HEK293 (cell line): Measurements from ENCODE around the gene TXNDC8.

Experiments
- CTCF ChIA-PET: fragments of 350-600 bp; formaldehyde crosslinking; extraction: SDS; loops from one replicate; lab custom pipeline; 2021; ENCODE audit warnings: antibody characterized with exemption; lab: Yijun Ruan, JAX
- POLR2A ChIA-PET: fragments of 300-600 bp; formaldehyde crosslinking; extraction: SDS; loops from one replicate; lab custom pipeline; 2020; ENCODE audit warnings: antibody characterized with exemption, inconsistent platforms; lab: Yijun Ruan, JAX
- H3K27ac ChIP-seq: fragments of 200-500 bp; sonication (Bioruptor generic); 2 replicates; pipeline ENCODE4 v1.5.1; 2014; ENCODE audit warnings: low read depth, low read length, control low read depth, inconsistent platforms; ENCODE audit errors: extremely low read depth
- H3K36me3 ChIP-seq, 2 experiments: fragments of 200-500 bp in 1 of 2; sonication (Bioruptor generic) in 1 of 2; 1 replicate in 1 of 2; 2 replicates in 1 of 2; pipeline ENCODE4 v1.5.1; 2014 to 2017; ENCODE audit warnings: inconsistent platforms in 2 of 2, low read length in 2 of 2; ENCODE audit not compliant: control insufficient read depth in 2 of 2, insufficient read depth in 1 of 2
- H3K4me1 ChIP-seq: fragments of 200-500 bp; sonication (Bioruptor generic); 2 replicates; pipeline ENCODE4 v1.5.1; 2014; ENCODE audit warnings: mild to moderate bottlenecking, low read length, inconsistent platforms; ENCODE audit not compliant: control insufficient read depth, insufficient read depth
- H3K4me3 ChIP-seq: 2 replicates; pipeline ENCODE4 v1.5.1; 2011; ENCODE audit warnings: low read depth, mild to moderate bottlenecking, control low read depth, low read length, moderate library complexity
- H3K9me3 ChIP-seq: fragments of 200-500 bp; sonication (Bioruptor generic); 2 replicates; pipeline ENCODE4 v1.5.1; 2014; ENCODE audit warnings: low read depth, low read length, inconsistent platforms; ENCODE audit not compliant: control insufficient read depth, insufficient read depth
- GLIS2 ChIP-seq: fragments of 450-650 bp; formaldehyde crosslinking; IDR thresholded peaks from 2 replicates; pipeline ENCODE4 v1.5.1; 2016; ENCODE audit warnings: missing biosample characterization, missing genetic modification characterization
- SALL2 ChIP-seq: fragments of 450-650 bp; formaldehyde crosslinking; IDR thresholded peaks from 2 replicates; pipeline ENCODE4 v1.5.0; 2017; ENCODE audit warnings: missing biosample characterization, mild to moderate bottlenecking, missing genetic modification characterization, borderline replicate concordance
- ZNF169 ChIP-seq: fragments of 450-650 bp; formaldehyde crosslinking; IDR thresholded peaks from 2 replicates; pipeline ENCODE4 v1.5.1; 2016; ENCODE audit warnings: missing biosample characterization, missing genetic modification characterization
- ZNF274 ChIP-seq, 2 experiments: fragments of 200-500 bp in 1 of 2; fragments of 450-650 bp in 1 of 2; sonication (Bioruptor generic) in 1 of 2; formaldehyde crosslinking in 1 of 2; IDR thresholded peaks; 2 replicates each; pipeline versions ENCODE4 v1.5.1 to v1.6.1; 2014 to 2016; ENCODE audit warnings: borderline replicate concordance in 1 of 2, inconsistent platforms in 1 of 2, low read length in 1 of 2, missing biosample characterization in 1 of 2, missing genetic modification characterization in 1 of 2
- ZNF654 ChIP-seq: fragments of 450-650 bp; formaldehyde crosslinking; IDR thresholded peaks from 2 replicates; pipeline ENCODE4 v1.5.1; 2016; ENCODE audit warnings: low read depth, missing biosample characterization, missing genetic modification characterization
- ZNF707 ChIP-seq: fragments of 450-650 bp; formaldehyde crosslinking; IDR thresholded peaks from 2 replicates; pipeline ENCODE4 v1.5.1; 2016; ENCODE audit warnings: missing biosample characterization, missing genetic modification characterization
- ZNF747 ChIP-seq: fragments of 450-650 bp; formaldehyde crosslinking; IDR thresholded peaks from 2 replicates; pipeline ENCODE4 v1.5.1; 2016; ENCODE audit warnings: missing biosample characterization, missing genetic modification characterization
- TF ChIP-seq, protein P1 (sequence below): fragments of 450-650 bp; formaldehyde crosslinking; IDR thresholded peaks from 2 replicates; pipeline ENCODE4 v1.5.1; 2016; ENCODE audit warnings: missing biosample characterization, missing genetic modification characterization
- TF ChIP-seq, protein P2 (sequence below): fragments of 450-650 bp; formaldehyde crosslinking; IDR thresholded peaks from 2 replicates; pipeline ENCODE4 v1.5.1; 2016; ENCODE audit warnings: missing biosample characterization, missing genetic modification characterization
- TF ChIP-seq, protein P3 (sequence below): fragments of 450-650 bp; formaldehyde crosslinking; IDR thresholded peaks from 2 replicates; pipeline ENCODE4 v1.5.1; 2016; ENCODE audit warnings: missing biosample characterization, missing genetic modification characterization
- TF ChIP-seq, protein P4 (sequence below): fragments of 450-650 bp; formaldehyde crosslinking; IDR thresholded peaks from 2 replicates; pipeline ENCODE4 v1.5.1; 2016; ENCODE audit warnings: missing biosample characterization, missing genetic modification characterization
- TF ChIP-seq, protein P5 (sequence below): fragments of 450-650 bp; formaldehyde crosslinking; IDR thresholded peaks from 2 replicates; pipeline ENCODE4 v1.5.1; 2016; ENCODE audit warnings: missing biosample characterization, missing genetic modification characterization, borderline replicate concordance
- TF ChIP-seq, protein P6 (sequence below): fragments of 450-650 bp; formaldehyde crosslinking; IDR thresholded peaks from 2 replicates; pipeline ENCODE4 v1.5.1; 2017; ENCODE audit warnings: missing biosample characterization, missing genetic modification characterization

The TXNDC8 gene

DNA sequence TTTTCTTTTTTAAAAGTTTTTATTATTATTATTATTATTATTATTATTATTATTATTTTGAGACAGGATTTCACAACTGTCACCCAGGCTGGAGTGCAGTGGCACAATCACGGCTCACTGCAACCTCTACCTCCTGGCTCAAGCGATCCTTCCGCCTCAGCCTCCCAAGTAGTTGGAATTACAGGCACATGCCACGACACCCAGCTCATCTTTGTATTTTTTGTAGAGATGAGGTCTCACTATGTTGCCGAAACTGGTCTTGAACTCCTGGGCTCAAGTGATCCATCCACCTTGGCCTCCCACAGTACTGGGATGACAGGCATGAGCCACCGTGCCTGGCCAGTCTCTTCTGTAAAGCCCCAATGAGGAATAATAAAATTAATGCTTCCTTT is 50.4 kb downstream of the TXNDC8 start (continued):
- TF ChIP-seq ZNF747 (tag by site-specific recombination) (no peak), ZNF654 (no peak), ZNF707 (tag by site-specific recombination) (no peak), ZNF169 (no peak)
- TF ChIP-seq, protein P1, sequence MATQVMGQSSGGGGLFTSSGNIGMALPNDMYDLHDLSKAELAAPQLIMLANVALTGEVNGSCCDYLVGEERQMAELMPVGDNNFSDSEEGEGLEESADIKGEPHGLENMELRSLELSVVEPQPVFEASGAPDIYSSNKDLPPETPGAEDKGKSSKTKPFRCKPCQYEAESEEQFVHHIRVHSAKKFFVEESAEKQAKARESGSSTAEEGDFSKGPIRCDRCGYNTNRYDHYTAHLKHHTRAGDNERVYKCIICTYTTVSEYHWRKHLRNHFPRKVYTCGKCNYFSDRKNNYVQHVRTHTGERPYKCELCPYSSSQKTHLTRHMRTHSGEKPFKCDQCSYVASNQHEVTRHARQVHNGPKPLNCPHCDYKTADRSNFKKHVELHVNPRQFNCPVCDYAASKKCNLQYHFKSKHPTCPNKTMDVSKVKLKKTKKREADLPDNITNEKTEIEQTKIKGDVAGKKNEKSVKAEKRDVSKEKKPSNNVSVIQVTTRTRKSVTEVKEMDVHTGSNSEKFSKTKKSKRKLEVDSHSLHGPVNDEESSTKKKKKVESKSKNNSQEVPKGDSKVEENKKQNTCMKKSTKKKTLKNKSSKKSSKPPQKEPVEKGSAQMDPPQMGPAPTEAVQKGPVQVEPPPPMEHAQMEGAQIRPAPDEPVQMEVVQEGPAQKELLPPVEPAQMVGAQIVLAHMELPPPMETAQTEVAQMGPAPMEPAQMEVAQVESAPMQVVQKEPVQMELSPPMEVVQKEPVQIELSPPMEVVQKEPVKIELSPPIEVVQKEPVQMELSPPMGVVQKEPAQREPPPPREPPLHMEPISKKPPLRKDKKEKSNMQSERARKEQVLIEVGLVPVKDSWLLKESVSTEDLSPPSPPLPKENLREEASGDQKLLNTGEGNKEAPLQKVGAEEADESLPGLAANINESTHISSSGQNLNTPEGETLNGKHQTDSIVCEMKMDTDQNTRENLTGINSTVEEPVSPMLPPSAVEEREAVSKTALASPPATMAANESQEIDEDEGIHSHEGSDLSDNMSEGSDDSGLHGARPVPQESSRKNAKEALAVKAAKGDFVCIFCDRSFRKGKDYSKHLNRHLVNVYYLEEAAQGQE (tag by site-specific recombination), result no peak
- TF ChIP-seq, protein P2, sequence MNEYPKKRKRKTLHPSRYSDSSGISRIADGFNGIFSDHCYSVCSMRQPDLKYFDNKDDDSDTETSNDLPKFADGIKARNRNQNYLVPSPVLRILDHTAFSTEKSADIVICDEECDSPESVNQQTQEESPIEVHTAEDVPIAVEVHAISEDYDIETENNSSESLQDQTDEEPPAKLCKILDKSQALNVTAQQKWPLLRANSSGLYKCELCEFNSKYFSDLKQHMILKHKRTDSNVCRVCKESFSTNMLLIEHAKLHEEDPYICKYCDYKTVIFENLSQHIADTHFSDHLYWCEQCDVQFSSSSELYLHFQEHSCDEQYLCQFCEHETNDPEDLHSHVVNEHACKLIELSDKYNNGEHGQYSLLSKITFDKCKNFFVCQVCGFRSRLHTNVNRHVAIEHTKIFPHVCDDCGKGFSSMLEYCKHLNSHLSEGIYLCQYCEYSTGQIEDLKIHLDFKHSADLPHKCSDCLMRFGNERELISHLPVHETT (tag by site-specific recombination), result no peak
- TF ChIP-seq, protein P3, sequence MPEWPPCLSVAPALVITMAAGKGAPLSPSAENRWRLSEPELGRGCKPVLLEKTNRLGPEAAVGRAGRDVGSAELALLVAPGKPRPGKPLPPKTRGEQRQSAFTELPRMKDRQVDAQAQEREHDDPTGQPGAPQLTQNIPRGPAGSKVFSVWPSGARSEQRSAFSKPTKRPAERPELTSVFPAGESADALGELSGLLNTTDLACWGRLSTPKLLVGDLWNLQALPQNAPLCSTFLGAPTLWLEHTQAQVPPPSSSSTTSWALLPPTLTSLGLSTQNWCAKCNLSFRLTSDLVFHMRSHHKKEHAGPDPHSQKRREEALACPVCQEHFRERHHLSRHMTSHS (tag by site-specific recombination), result no peak
- TF ChIP-seq, protein P4, sequence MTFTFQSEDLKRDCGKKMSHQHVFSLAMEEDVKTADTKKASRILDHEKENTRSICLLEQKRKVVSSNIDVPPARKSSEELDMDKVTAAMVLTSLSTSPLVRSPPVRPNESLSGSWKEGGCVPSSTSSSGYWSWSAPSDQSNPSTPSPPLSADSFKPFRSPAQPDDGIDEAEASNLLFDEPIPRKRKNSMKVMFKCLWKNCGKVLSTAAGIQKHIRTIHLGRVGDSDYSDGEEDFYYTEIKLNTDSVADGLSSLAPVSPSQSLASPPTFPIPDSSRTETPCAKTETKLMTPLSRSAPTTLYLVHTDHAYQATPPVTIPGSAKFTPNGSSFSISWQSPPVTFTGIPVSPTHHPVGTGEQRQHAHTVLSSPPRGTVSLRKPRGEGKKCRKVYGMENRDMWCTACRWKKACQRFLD (tag by site-specific recombination), result no peak

DNA sequence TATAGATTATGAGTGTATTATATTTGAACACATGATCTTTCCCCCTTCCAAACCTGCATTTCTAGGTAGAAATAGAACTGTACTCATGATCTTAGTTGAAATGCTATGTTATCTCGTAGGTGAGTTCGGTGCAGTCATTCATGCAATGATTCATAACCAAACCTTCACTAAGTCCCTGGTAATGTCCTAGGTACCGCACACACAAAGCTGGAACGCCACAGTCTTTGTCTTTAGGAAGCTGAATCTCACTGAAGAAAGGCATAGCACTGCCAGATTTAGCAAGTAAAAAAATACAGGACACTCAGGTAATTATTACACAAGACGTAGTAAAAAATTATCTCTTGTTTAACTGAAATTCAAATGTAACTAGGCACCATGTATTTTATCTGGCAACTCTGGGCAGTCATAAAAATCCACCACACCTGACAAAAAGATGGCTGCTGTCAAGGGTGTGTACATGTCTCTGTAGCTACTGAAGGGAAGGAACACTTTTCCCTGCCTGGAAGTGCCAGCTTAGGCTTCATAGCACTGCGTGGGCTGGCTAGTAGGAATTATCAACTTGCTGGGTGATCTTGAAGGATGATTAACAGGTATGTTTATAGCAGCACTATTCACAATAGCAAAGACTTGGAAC is 53.3 kb downstream of the TXNDC8 start:
- POLR2A ChIA-PET, result no interaction called here
- no peak overlapping the region for H3K27ac ChIP-seq
- no peaks in the 10 kb centered on the region for H3K4me1 ChIP-seq
- no peaks in the 10 kb centered on the region for H3K9me3 ChIP-seq
- H3K36me3 ChIP-seq, result no peaks in the 10 kb centered on the region
- CTCF ChIA-PET, result no interaction called here
- TF ChIP-seq, protein P4 (tag by site-specific recombination), result no peak
- TF ChIP-seq, protein P5, sequence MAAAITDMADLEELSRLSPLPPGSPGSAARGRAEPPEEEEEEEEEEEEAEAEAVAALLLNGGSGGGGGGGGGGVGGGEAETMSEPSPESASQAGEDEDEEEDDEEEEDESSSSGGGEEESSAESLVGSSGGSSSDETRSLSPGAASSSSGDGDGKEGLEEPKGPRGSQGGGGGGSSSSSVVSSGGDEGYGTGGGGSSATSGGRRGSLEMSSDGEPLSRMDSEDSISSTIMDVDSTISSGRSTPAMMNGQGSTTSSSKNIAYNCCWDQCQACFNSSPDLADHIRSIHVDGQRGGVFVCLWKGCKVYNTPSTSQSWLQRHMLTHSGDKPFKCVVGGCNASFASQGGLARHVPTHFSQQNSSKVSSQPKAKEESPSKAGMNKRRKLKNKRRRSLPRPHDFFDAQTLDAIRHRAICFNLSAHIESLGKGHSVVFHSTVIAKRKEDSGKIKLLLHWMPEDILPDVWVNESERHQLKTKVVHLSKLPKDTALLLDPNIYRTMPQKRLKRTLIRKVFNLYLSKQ (tag by site-specific recombination), result no peak
- no peak for TF ChIP-seq SALL2 (tag by site-specific recombination)
- no peak for TF ChIP-seq GLIS2 (tag by site-specific recombination)
- TF ChIP-seq ZNF274 (IDR thresholded peaks at IDR 0.05; ENCODE audit: low read length), result no peak
- no peak for TF ChIP-seq ZNF274 (tag by site-specific recombination; IDR thresholded peaks at IDR 0.05; ENCODE audit: borderline replicate concordance)
- TF ChIP-seq, protein P6, sequence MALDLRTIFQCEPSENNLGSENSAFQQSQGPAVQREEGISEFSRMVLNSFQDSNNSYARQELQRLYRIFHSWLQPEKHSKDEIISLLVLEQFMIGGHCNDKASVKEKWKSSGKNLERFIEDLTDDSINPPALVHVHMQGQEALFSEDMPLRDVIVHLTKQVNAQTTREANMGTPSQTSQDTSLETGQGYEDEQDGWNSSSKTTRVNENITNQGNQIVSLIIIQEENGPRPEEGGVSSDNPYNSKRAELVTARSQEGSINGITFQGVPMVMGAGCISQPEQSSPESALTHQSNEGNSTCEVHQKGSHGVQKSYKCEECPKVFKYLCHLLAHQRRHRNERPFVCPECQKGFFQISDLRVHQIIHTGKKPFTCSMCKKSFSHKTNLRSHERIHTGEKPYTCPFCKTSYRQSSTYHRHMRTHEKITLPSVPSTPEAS (tag by site-specific recombination), result no peak
- H3K4me3 ChIP-seq, result no peak overlapping the region
